Thymus (tissue), 11 donors: ENCODE measurements around the gene SARM1. TPM values are rescaled to one million over a fixed set of nuclear protein-coding genes. Genes with fewer than 3 reads are reported as not detected.
"Not testable (repeated sequence)": the region's sequence is repeated elsewhere in the genome, so short reads cannot be mapped to it uniquely, and the experiment has no call there.

ENCODE experiments used
- DNase-seq, 9 donors: peaks; one replicate each; pipeline ENCODE4 v3.0.0-alpha.2; 2013; ENCODE audit warnings: low spot score in 9 of 9, low read depth in 6 of 9, missing footprints in 1 of 9
- H3K27ac ChIP-seq, 2 donors: one replicate each; pipeline ENCODE4 v1.5.1; 2013; ENCODE audit warnings: control low read depth in 1 of 2, low read depth in 1 of 2, low read length in 1 of 2, mild to moderate bottlenecking in 1 of 2, moderate library complexity in 1 of 2
- H3K27me3 ChIP-seq, 2 donors: one replicate each; pipeline ENCODE4 v1.5.1; 2013; ENCODE audit warnings: low read length in 1 of 2; ENCODE audit not compliant: control insufficient read depth in 2 of 2, insufficient read depth in 1 of 2
- H3K36me3 ChIP-seq, 2 donors: one replicate each; pipeline ENCODE4 v1.5.1; 2013; ENCODE audit warnings: low read length in 1 of 2, mild to moderate bottlenecking in 1 of 2, moderate library complexity in 1 of 2; ENCODE audit not compliant: control insufficient read depth in 2 of 2, insufficient read depth in 2 of 2
- H3K4me1 ChIP-seq, 2 donors: one replicate each; pipeline ENCODE4 v1.5.1; 2013; ENCODE audit warnings: low read length in 2 of 2; ENCODE audit not compliant: control insufficient read depth in 2 of 2, insufficient read depth in 2 of 2
- H3K4me3 ChIP-seq, 2 donors: one replicate each; pipeline ENCODE4 v1.5.1; 2013; ENCODE audit warnings: low read length in 2 of 2, control low read depth in 1 of 2, mild to moderate bottlenecking in 1 of 2
- H3K9me3 ChIP-seq, 2 donors: one replicate each; pipeline ENCODE4 v1.5.1; 2013; ENCODE audit warnings: low read length in 1 of 2, mild to moderate bottlenecking in 1 of 2; ENCODE audit not compliant: control insufficient read depth in 2 of 2, insufficient read depth in 1 of 2
- WGBS: extraction: QIAGEN DNeasy Blood & Tissue Kit; methylation state at CpG from one replicate; pipeline ENCODE4 v1.1.7; 2013; 5-methylcytosine and 5-hydroxymethylcytosine counted together
- polyA plus RNA-seq: library from polyadenylated mRNA; stranded (reverse); fragments of 200-250 nt; gene quantifications from one replicate; pipeline ENCODE4 v1.2.3, GENCODE V29; 2013
- total RNA-seq: library from RNA; stranded (reverse); fragments of 120-200 nt; gene quantifications from one replicate; pipeline ENCODE4 v1.2.4, GENCODE V29; 2013
- donor health status: healthy.

The SARM1 gene
- total and polyA plus RNA-seq, 2 donors: 1.2 to 5.4 TPM

DNA sequence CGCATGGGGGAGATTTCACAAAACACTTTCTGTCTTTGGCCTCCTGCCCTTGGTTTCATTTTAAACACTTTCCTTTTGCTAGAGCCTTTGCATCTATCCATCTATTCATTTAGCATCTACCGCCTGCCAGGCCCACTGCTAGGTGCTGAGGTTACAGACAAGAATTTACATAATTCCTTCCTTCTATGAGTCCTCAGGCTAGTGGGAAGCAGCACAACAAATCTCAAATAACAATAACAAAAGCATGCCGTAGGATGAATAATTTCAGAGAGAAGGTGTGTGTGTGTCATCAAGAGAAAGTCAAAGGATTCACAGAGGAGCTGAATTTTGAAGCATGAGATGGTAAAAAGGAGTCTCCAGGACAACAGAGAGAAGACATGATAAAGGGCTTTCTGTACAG lies 40.6 kb downstream of the SARM1 start:
- no peak overlapping the region for H3K27ac ChIP-seq
- 96% methylated on average over 3 of the region's 3 CpGs for WGBS

GRCh38 chr17:28413804-28414203 lies 42.3 kb downstream of the SARM1 start:
- peaks cover 0 to 6% of the 10 kb centered on the region in 2 donors for H3K4me1 ChIP-seq
- 85% methylated on average over 7 of the region's 7 CpGs for WGBS

More for the DNA sequence above, 40.6 kb downstream of the SARM1 start:
- no peak for DNase-seq
- Histone ChIP-seq H3K36me3 (no peaks in the 10 kb centered on the region), H3K9me3 (no peaks in the 10 kb centered on the region), H3K27me3 (peaks cover 0 to 20% of the 10 kb centered on the region in 2 donors), H3K4me3 (no peak overlapping the region), H3K4me1 (peaks cover 0 to 8% of the 10 kb centered on the region in 2 donors)

DNA sequence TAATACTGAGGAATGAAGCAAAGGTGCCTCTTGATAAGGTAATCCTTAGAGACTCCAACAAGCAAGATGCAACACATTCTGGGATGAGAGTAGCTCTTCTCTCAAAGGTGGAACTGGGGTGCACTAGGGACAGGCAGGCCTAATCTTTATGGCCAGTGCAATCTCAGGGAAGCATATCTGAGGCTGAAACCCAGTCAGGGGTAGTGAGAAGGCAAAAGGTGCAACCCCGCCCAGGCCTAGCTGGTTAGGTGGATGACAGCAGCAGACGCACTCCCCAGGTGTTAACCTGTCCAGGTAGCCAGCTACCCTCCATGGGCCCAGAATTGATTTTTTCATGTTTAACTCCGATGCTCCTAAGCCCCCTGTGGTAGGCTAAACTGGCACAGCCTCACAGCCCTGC lies 44.4 kb downstream of the SARM1 start:
- H3K27ac ChIP-seq: peak overlapping the region in 1 of 2 donors; percentile 37
- DNase-seq: peak in 1 of 9 donors; percentile 10
- no peaks in the 10 kb centered on the region for H3K36me3 ChIP-seq
- WGBS: 91% methylated on average over 3 of the region's 3 CpGs
- peaks cover 0 to 6% of the 10 kb centered on the region in 2 donors for H3K4me1 ChIP-seq
- peaks cover 0 to 4% of the 10 kb centered on the region in 2 donors for H3K27me3 ChIP-seq
- H3K4me3 ChIP-seq: no peak overlapping the region
- H3K9me3 ChIP-seq: no peaks in the 10 kb centered on the region

More at GRCh38 chr17:28413804-28414203, 42.3 kb downstream of the SARM1 start:
- Histone ChIP-seq H3K27ac (no peak overlapping the region), H3K4me3 (no peak overlapping the region), H3K27me3 (peaks cover 0 to 4% of the 10 kb centered on the region in 2 donors), H3K36me3 (no peaks in the 10 kb centered on the region), H3K9me3 (no peaks in the 10 kb centered on the region)
- DNase-seq: no peak

DNA sequence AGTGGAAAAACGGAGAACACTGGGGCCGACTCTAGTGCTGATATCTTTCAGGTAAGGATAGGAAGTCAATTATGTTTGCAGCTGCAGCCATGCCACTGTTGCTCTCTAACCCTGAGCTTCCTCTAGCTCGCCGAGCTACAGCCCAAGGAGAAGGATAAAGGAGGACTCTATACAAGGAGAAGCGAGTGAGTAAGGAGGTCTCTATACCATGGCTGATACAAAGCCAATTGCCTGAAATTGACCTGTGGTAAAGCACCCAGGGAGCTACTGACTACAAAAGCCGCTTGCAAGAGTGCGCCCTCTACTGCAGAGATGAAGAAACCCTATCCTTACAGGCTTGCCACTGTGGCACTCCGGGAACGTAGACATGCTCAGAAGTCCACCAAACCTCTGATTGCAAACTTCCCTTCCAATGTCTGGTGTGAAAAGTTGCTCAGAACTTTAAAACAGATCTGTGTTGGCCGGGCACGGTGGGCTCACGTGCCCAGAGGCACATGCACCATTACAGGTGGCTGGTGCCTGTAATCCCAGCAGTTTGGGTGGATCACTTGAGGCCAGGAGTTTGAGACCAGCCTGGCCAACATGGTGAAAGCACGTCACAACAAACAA lies 45.3 kb downstream of the SARM1 start:
- no peaks in the 10 kb centered on the region for H3K9me3 ChIP-seq
- WGBS: 20% methylated on average over 13 of the region's 13 CpGs
- peaks cover 0 to 6% of the 10 kb centered on the region in 2 donors for H3K4me1 ChIP-seq
- no peaks in the 10 kb centered on the region for H3K36me3 ChIP-seq
- no peak overlapping the region for H3K4me3 ChIP-seq
- peak overlapping the region in 1 of 2 donors; percentile 37 for H3K27ac ChIP-seq
- peaks cover 0 to 4% of the 10 kb centered on the region in 2 donors for H3K27me3 ChIP-seq
- DNase-seq: peak in 6 of 9 donors; percentile 12 to 51 (median 14)

GRCh38 chr17:28421787-28422305 lies 50.4 kb downstream of the SARM1 start:
- WGBS: 93% methylated on average over 7 of the region's 7 CpGs
- Histone ChIP-seq H3K36me3 (no peaks in the 10 kb centered on the region), H3K9me3 (no peaks in the 10 kb centered on the region), H3K27ac (no peak overlapping the region), H3K4me3 (no peak overlapping the region), H3K4me1 (no peaks in the 10 kb centered on the region), H3K27me3 (no peaks in the 10 kb centered on the region)
- no peak for DNase-seq

- WGBS: 93% methylated on average over 13 of the region's 13 CpGs
- Histone ChIP-seq H3K9me3 (no peaks in the 10 kb centered on the region), H3K27me3 (no peaks in the 10 kb centered on the region), H3K36me3 (no peaks in the 10 kb centered on the region), H3K27ac (no peak overlapping the region), H3K4me3 (no peak overlapping the region), H3K4me1 (no peaks in the 10 kb centered on the region)
- no peak for DNase-seq
Observed at GRCh38 chr17:28425206-28425605, 53.7 kb downstream of the SARM1 start.

DNA sequence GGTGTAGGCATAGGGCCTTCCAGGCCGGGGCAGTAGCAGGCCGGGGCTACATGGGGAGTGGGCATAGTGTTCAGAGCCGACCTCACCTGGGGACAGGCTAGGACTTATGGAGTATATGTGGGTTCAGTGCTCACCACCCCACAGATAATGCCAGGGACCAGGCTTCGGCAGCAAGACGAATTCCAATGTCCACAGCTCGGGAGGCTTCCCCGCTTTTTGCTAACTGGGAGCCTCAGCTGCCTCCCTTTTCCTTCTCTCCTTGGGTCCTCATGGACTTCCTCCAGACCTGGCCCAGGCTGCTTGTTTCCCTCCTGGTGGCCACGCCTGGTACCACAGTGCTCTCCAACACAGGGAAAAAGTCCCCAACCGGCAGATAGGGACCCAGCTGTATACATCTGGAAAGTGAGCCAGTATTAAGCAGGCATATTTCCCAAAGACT lies 54.6 kb downstream of the SARM1 start:
- 97% methylated on average over 9 of the region's 9 CpGs for WGBS
- H3K36me3 ChIP-seq: no peaks in the 10 kb centered on the region
- no peaks in the 10 kb centered on the region for H3K27me3 ChIP-seq
- H3K4me3 ChIP-seq: no peak overlapping the region
- DNase-seq: no peak
- no peaks in the 10 kb centered on the region for H3K4me1 ChIP-seq
- H3K27ac ChIP-seq: no peak overlapping the region
- no peaks in the 10 kb centered on the region for H3K9me3 ChIP-seq

- Histone ChIP-seq H3K4me3 (no peak overlapping the region), H3K4me1 (no peaks in the 10 kb centered on the region), H3K27me3 (no peaks in the 10 kb centered on the region), H3K27ac (no peak overlapping the region), H3K36me3 (no peaks in the 10 kb centered on the region), H3K9me3 (no peaks in the 10 kb centered on the region)
- WGBS: 97% methylated on average over 5 of the region's 5 CpGs
- DNase-seq: no peak
Observed at GRCh38 chr17:28427371-28427770, 55.9 kb downstream of the SARM1 start.

GRCh38 chr17:28427982-28428381 lies 56.5 kb downstream of the SARM1 start:
- H3K4me1 ChIP-seq, H3K9me3 ChIP-seq, H3K36me3 ChIP-seq, H3K4me3 ChIP-seq, H3K27ac ChIP-seq, H3K27me3 ChIP-seq, DNase-seq: not testable (repeated sequence)
- 98% methylated on average over 4 of the region's 4 CpGs for WGBS
